DMS114 treated with DMSO at 0.1 percent for 48 hours (cell line): ENCODE data around the gene PLPPR4.
"Not testable (repeated sequence)": the region's sequence is repeated elsewhere in the genome, so short reads cannot be mapped to it uniquely, and the experiment has no call there.

ENCODE experiments used
- DNase-seq: peaks from one replicate; lab custom pipeline; 2025; ENCODE audit not compliant: unreplicated experiment; lab: John Stamatoyannopoulos, UW

Gene PLPPR4

DNA sequence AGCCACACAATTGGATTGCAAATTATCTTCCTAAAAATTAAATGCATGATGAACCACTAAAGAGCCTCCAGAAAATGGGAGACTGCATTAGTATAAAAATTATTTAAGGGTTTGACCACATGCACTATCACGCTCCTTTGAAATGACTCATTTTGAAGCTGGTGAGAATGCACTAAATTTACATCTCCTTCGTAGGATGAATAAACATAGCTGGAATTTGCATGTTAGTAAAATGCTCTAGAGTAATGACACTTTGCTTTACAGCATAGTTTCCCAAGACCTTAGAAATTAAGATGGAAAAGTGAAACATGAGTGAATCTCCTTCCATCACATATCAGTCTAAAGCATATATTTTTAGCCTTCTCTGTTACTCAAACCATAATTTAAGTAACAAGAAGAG, 2.4 kb downstream of the PLPPR4 start:
- no peak for DNase-seq

DNA sequence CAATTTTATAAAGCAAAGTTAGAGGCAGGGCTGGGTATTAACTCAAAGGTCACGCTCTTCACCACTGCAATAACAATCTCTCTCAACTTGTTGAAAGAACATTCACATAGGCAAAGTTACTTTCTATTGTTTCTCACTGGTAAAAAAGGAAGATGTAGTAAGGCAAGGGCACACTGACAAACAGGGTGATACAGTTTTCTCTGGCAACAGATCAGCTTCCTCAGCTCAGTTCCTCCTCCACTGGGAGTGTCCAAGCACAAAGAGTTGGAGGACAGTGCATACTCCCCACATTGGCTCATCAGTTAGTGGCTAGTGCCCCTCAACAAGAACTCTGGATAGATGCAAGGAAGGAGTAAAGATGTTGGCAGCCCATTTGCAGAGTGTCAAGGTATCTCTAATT, 3.7 kb downstream of the PLPPR4 start:
- no peak for DNase-seq

GRCh38 chr1:99269321-99269720, 5.0 kb downstream of the PLPPR4 start:
- DNase-seq, result no peak

- DNase-seq, result no peak
These were observed 6.4 kb downstream of the PLPPR4 start for GRCh38 chr1:99270646-99271045.

GRCh38 chr1:99271249-99271648, 7.0 kb downstream of the PLPPR4 start:
- DNase-seq, result no peak

- no peak for DNase-seq
These were observed 12.8 kb downstream of the PLPPR4 start for GRCh38 chr1:99277066-99277465.

GRCh38 chr1:99279525-99279924, 15.2 kb downstream of the PLPPR4 start:
- DNase-seq, result no peak

GRCh38 chr1:99281105-99281504, 16.8 kb downstream of the PLPPR4 start:
- no peak for DNase-seq

GRCh38 chr1:99282536-99282935, 18.2 kb downstream of the PLPPR4 start:
- DNase-seq, result no peak

DNA sequence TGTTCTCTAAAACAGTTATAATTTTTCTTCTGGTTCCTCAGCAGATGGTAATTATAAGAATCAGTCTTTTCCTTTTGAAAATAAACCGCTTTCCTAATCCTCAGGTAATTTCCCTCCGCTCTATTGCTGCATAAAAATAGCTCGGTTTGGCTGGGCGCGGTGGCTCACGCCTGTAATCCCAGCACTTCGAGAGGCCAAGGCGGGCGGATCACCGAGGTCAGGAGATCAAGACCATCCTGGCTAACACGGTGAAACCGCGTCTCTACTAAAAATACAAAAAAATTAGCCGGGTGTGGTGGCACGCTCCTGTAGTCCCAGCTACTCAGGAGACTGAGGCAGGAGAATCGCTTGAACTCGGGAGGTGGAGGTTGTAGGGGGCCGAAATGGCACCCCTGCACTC, 19.2 kb downstream of the PLPPR4 start:
- not testable (repeated sequence) for DNase-seq

GRCh38 chr1:99292886-99293285, 28.6 kb downstream of the PLPPR4 start:
- DNase-seq, result no peak

DNA sequence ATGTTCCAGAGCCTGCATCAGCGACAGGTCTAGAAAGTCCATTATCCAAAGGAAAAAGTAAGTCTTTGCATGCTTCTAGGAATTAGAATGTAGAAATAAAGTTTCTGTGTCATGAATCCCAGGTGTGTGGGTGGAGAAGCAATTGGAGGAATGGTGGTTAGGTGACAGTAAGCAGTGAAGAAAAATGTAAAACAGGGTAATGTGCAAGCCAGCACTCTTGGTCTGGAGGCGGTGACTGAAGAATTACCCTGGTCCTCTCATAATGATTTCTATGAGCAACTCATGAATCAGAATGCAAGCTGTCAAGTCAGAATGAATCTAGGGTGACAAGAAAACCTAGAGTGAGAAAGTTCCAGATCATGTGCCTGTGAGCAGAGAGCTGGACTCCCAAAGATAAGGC, 33.6 kb downstream of the PLPPR4 start:
- no peak for DNase-seq

DNA sequence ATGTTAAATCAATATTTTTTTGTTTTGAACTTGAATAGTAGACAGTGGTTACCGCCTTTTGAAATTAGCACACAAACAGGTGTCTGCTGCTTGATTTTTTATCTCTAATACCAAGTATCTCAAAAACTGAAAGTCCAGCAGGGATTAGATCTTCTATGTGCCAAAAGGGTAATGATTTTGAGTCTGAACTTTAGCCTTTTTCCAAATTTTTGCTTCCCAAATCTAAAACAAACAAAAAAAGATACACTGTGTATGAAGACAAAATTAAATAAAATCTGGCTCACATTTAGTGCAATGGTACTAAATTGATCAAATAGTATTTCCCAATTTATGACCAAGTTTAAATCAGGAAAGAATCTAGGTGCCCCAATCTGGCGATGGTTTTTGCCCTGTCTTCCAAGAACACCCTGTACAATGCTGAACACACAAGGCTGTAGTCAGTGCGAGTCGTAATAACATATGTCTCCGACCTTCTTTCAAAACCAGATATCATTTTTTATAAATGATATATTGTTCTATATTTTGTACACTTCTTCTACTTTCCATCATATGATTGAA, 40.5 kb downstream of the PLPPR4 start:
- no peak for DNase-seq

DNA sequence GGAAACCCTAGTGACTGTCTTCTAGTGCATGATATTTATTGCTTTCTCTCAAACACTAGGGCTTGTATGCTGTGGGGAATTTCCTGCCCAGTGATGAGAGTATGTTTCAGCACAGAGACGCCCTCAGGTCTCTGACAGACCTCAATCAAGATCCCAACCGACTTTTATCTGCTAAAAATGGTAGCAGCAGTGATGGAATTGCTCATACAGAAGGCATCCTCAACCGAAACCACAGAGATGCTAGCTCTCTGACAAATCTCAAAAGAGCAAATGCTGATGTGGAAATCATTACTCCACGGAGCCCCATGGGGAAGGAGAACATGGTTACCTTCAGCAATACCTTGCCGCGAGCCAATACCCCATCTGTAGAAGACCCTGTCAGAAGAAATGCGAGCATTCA, 41.3 kb downstream of the PLPPR4 start:
- no peak for DNase-seq

GRCh38 chr1:99306056-99306455, 41.8 kb downstream of the PLPPR4 start:
- no peak for DNase-seq

- no peak for DNase-seq
These were observed 42.4 kb downstream of the PLPPR4 start for GRCh38 chr1:99306644-99307043.

GRCh38 chr1:99315305-99315704, 51.0 kb downstream of the PLPPR4 start:
- DNase-seq, result no peak

GRCh38 chr1:99326215-99326949, 62.1 kb downstream of the PLPPR4 start:
- DNase-seq, result no peak

GRCh38 chr1:99327357-99327756, 63.1 kb downstream of the PLPPR4 start:
- no peak for DNase-seq

GRCh38 chr1:99328171-99328570, 63.9 kb downstream of the PLPPR4 start:
- no peak for DNase-seq

DNA sequence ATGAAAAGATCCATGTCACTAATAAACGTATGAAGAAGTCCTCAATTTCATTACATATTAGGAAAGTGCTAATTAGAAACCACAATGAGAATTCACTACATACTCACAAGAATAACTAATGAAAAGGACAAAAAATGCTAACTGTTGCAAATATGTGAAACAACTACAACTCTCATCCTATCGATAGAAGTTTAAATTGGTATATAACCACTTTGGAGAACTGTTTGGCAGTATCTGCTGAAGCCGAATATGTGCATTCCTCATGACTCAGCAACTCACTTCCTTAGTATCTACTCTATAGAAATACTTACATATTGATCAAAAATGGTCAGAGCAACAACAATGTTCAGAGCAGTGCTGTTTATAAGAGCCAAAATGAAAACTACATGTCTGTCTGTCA, 66.8 kb downstream of the PLPPR4 start:
- no peak for DNase-seq

DNA sequence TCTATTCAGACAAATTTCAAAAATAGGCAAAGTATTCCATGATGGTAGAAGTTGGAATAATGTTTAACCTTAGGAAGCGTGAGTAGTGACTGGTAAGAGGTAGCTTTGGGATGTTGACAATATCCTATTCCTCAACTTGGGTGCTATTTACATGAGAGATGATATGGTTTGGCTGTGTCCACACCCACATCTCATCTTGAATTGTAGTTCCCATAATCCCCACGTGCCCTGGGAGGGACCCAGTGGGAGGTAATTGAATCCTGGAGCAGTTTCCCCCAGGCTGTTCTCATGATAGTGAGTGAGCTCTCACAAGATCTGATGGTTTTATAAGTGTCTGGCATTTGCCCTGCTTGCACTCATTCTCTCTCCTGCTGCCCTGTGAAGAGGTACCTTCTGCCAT, 67.3 kb downstream of the PLPPR4 start:
- no peak for DNase-seq

- DNase-seq, result no peak
These were observed 68.3 kb downstream of the PLPPR4 start for GRCh38 chr1:99332561-99332960.
